HPDE6-E6E7 (cell line): ENCODE data around the gene OR5C1.
"Not testable (repeated sequence)": the region's sequence is repeated elsewhere in the genome, so short reads cannot be mapped to it uniquely, and the experiment has no call there.

ENCODE experiments used
- DNase-seq: peaks from one replicate; pipeline ENCODE4 v3.0.0; 2011; ENCODE audit warnings: missing footprints; ENCODE audit errors: extremely low spot score

Gene OR5C1

DNA sequence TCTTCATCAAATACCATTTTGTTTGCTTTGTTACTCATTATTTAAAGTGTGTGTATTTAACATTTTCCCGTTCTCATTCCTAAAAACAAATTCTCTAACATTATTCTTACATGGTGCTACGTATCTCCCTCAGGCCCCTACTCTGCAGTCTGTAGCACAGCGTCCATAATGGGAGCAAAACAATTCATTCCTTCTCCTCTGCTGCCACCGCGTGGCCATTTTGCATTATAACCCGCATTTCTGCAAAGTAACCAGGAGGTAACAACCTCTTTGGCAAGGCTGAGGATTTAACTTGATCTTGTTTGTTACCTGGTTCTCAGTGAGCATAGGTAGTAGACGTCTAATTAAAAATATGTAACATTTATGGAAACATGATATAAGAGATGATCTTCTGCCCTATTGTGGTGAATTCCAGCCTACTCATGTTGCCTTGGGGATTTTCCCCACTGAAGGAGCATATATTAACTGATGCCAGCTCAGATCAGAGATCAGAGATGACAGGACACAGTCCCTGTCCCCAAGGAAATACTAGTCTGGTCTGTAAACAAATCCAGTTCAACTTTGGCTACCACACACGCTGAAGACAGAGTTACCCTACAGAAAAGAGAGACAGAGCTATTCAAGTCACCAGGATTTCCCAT, 21.7 kb downstream of the OR5C1 start:
- DNase-seq: peak; percentile 59

DNA sequence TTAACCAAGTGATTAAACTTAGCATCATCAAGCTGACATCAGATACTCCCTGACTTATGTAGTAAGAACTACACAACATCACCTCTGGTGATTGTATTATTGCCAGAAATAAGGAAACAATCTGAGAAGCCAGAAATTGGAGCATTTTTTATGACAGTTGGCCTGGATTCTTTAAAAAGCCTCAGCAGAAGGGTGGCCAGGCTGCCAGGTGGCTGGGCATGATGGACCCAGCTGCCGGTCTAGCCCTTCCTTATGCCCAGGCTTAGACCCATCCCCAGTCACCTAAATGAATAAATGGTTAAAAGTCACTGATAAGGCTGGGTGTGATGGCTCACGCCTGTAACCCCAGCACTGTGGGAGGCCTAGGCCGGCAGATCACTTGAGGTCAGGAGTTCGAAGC, 24.0 kb downstream of the OR5C1 start:
- no peak for DNase-seq

DNA sequence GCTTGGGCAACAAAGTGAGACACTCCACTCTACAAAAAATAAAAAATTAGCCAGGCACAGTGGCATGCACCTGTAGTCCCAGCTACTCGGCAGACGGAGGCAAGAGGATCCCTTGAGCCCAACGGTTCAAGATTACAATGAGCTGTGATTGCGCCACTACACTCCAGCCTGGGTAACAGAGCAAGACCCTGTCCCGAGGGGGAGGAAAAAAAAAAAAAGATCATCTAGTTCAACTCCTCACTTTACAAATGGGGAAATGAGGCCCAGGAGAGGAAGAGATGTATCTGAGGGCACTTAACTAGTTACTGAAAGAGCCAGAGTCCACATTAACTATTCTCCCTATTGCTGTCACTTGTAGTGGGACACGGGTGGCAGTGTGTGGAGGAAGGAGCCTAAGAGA, 25.8 kb downstream of the OR5C1 start:
- no peak for DNase-seq

DNA sequence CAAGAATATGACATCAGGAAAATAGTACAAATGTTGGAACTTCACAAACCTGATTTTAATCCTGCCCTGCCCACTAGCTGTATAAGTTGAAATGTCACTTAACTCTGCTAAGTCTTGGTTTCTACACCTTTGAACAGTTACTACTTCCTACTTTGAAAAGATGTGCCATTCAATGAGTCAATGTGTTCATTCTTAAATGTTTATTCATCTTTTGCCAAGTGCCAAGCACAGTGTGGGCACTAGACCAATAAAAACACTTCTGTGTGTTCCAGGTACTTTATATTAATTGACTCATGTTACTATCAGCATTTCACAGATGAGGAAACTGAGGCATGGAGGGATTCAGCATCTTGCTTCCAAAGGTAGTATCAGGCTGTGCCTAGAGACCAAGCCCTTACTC, 26.8 kb downstream of the OR5C1 start:
- DNase-seq: no peak

DNA sequence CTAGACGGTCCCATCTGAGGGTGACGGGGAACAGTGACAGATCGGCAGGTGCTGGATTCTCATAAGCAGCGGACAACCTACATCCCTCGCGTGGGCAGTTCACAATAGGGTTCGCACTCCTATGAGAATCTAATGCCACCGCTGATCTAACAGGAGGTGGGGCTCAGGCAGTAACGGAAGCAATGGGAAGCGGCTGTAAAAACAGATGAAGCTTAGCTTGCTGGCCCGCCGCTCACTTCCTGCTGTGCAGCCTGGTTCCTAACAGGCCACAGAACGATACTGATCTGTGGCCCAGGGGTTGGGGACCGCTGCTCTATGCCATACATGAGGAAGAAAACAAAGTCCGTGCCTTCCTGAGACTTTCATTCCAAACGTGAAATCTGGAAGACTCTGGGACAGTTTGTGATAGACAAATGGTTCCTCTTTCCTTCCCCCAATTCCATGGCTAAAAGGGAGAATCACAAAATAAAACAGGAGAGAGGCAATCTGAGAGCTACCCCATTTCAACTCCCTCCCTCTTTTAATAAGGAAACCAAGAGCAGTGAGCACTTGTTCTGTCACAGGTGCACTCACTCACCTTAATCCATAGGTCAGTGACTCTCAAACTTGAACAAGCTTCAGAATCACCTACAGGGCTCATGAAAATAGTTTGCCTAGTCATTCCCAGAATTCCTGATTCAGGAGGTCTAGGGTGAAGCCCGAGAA, 27.6 kb downstream of the OR5C1 start:
- DNase-seq: no peak

DNA sequence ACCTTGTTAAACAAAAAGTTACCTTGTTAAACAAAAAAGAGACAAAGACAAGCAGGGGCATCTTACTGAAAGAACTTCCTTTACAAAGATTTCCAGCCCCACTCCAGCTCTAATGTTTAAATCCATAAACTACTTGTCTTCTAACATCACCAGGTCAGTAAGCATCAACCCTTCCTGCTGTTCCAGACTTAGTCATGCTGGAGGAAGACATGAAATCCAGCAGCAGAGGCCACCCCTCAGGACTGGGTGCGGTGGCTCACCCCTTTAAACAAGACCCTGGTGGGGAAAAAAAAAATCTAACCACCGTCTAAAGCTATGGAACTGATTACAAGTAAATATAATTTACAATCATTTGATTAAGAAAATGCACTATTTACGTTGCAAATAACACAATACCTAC, 30.6 kb downstream of the OR5C1 start:
- DNase-seq: no peak

DNA sequence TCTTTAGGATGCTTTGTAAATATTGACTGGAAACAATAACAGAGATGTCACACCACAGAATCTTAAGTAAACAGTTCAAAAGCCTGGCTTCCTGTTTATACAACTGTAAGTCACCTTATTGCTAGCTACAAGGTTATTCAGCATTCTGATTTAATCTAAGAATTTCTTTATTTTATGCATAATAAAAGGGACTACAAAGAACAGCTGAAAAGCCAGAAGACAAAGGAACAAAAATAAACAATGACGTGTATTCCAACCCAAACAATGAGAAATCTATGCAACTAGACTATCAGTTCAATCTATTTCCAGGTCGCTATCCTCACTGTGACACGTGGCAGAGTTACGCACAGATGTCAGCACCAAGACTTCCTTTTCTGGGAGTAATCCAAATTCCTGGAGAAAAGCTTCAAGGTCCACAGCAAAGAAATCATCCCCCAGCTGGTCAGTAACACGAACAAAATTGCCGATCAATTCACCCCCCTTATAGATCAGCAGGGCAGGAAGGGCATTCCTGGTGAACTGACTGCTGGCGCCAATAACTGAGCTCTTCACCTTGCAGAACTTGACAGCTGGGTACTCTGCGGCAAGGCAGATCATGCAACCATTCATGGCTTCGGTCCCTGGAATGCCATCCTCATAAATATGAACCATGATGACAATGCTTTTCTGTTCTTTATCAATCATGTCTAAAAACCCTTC, 31.2 kb downstream of the OR5C1 start:
- DNase-seq: no peak

DNA sequence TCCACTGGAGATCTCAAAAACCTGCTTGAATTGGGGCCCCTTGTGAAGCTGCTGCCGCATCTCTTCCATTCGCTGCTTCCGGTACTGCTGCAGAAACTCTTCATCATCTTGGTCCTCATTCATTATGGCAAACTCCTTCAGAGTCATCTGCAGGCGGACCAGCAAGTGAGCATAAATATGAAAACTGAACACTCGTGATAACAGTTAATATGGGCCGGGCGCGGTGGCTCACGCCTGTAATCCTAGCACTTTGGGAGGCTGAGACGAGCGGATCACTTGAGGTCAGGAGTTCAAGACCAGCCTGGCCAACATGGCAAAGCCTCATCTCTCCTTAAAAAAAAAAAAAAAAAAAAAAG, 31.7 kb downstream of the OR5C1 start:
- no peak for DNase-seq

DNA sequence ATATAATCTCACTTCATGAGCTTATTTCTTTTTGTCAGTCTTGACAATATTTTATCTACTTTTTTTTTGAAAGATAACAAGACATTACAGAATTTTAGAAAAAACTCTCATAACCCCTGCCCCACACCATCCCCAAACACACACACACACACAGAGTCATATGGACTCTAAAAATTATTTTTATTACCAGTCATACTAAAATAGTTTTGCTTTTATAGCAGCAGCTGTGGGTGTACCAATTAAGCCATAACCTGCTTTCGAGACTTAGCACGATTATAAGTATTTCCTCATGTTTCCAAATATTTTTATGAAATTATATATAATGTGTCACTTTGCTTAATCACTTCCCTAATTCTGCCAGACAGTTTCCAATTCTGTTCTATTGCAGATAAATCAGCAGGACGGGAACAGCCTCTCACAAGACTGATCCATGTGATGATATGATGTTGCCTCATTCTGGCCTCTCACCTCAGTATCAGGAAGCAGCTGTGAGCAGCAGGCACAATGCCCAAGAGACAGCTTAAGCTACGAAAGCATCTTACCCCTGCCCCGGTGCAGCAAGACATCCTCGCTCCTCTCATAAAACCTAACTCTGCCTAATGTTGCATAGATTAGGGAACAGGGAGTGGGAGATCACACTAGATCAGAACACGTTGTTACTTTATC, 32.7 kb downstream of the OR5C1 start:
- DNase-seq: no peak

DNA sequence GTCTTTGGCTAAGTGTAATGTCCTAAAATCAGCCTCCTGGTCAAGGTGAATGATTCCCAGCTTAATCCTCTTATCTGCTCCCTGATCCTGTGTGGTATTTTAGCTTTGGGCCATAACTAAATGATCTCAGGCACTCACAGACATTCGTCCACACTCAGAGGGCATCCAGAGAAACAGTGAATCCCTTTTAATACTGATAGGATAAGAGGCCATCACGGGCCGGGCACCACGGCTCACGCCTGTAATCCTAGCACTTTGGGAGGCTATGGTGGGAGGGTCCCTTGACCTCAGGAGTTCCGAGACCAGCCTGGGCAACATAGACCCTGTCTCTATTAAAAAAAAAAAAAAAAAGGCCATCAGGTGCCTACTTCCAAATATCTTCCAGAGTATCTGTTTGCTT, 33.3 kb downstream of the OR5C1 start:
- DNase-seq: no peak

DNA sequence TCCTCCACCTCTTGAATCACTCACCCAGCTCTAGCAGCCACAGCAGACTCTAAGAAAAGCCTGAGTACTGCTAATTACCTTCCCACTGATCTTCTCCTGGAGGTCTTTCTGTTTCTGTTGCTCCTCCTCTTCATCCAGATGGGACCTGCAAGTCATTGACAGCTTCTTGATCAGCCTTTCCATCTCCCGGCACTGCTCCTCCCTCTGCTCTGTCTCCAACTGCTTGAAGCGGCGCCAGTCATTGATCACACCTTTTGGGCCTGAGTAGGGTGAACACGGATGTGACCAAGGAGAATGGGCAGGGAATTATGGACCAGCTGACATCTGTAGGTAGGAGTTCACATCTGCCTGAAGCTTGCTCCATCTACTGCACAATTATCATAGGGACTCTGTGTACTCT, 34.2 kb downstream of the OR5C1 start:
- DNase-seq: no peak

DNA sequence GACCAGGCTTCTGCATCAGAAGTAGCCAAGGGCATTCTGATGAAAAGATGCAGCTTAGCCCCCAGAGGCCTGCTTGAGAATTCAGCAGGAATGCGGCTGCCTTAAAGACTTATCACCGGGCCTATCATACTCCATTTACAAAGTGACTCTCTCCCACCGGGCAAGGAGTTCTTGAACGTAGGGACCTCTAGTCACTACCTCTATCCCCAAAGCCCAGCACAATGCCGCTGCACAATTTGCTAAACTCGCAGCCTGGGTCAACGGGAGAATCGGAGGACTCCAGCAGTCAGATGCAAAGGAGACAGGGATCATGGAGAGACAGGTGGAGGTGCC, 39.0 kb downstream of the OR5C1 start:
- DNase-seq: no peak

DNA sequence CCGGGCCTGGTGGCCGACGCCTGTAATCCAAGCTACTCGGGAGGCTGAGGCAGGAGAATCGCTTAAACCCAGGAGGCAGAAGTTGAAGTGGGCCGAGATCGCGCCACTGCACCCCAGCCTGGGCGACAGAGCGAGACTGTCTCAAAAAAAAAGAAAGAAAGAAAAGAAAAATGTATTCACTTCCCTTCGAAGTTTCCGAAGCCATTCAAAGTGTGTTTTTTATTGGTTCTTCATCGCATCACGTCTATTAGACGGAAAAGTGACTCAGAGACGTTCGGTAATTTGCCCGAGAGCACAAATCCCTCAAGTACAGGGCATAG, 40.2 kb downstream of the OR5C1 start:
- not testable (repeated sequence) for DNase-seq

DNA sequence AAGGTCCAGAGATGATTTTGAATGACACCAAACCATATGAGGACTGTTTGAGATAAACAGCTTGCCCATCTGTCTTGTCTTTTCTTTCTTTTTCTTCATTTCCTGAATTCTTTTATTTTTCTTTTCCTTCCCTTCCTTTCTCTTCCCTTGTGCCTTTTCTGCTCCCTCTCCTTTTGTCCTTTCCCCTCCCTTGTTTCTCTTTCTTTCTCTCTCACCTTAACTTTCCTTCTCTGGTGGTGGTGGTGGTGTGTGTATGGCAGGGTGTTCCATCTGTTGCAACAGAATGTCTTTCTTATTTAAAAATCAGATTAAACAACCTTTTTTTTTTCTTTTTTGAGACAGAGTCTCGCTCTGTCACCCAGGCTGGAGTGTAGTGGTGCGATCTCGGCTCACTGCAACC, 43.5 kb downstream of the OR5C1 start:
- DNase-seq: no peak

DNA sequence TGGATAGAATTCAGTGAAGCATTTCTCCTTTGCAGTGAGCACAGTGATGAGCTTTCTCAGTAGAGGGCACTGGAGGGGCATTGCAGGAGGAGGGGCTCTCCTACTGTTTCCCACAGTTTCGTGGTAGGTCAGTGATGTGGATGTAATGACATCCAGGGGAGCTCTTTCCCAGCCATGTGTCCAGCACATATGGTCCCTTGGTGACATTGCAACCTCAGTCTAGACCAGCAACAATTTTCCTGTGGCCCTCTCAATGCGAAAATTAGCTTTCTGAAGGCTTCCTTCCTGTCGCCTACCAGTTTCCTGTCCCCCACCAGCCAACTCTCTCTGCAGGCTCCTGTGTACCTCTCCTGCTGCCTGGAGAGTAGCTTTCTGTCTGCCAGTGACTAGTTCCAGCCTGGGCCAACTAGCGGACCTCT, 46.6 kb downstream of the OR5C1 start:
- DNase-seq: no peak

DNA sequence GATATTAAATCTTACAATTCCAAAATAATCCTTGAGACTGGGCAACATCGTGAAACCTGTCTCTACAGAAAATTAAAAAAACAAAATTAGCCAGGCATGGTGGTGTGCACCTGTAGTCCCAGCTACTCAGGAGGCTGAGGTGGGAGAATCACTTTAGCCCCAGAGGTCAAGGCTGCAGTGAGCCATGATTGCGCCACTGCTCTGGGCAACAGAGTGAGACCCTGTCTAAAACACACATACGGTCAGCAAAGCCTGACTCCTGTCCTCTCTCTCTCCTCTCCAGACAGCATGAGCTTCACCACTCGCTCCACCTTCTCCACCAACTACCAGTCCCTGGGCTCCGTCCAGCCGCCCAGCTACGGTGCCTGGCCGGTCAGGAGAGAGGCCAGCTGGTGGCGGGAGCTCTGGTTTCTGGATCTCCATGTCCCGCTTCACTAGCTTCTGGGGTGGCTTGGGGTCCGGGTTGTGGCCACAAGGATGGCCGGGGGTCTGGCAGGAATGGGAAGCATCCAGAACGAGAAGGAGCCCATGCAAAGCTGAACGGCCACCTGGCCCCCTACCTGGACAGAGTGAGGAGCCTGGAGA, 48.6 kb downstream of the OR5C1 start:
- DNase-seq: no peak

DNA sequence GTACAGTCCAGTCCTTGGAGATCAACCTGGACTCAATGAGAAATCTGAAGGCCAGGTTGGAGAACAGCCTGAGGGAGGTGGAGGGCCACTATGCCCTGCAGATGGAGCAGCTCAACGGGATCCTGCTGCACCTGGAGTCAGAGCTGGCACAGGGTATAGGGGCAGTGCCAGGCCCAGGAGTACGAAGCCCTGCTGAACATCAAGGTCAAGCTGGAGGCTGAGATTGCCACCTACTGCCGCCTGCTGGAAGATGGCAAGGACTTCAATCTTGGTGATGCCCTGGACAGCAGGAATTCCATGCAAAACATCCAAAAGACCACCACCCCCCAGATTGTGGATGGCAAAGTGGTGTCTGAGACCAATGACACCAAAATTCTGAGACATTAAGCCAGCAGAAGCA, 49.7 kb downstream of the OR5C1 start:
- DNase-seq: not testable (repeated sequence)
